ENCODE data around the gene GLTP. TPM values are rescaled to one million over a fixed set of nuclear protein-coding genes. Genes with fewer than 3 reads are reported as not detected.

GLTP gene
- total and polyA plus RNA-seq, 4 donors: 8.5 to 12.8 (median 8.7) TPM

DNA sequence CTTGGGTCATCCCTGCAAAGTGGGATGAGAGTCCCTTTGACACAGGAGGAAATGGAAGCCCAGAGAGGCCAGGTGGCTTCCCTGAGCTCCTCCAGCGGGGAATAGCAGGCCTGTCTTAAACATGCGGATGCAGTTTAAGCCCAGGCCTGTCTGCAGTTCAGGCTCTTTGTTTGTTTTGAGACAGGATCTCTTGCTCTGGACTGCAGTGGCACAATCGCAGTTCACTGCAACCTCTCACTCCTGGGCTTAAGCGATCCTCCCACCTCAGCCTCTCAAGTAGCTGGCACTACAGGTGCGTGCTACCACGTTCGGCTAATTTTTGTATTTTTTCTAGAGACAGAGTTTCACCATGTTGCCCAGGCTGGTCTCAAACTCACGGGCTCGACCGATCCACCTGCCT, 50.7 kb downstream of the GLTP start:
- 84% methylated on average over 10 of the region's 10 CpGs for WGBS
- no peaks in the 10 kb centered on the region for H3K9me3 ChIP-seq (ENCODE audit: control insufficient read depth in 4 of 4, low read length in 3 of 4)
- no peak overlapping the region for H3K4me3 ChIP-seq (ENCODE audit: low read depth in 1 of 3, low read length in 3 of 3)
- DNase-seq (ENCODE audit: low spot score): no peak
- H3K27me3 ChIP-seq (ENCODE audit: control insufficient read depth in 4 of 4, insufficient read depth in 4 of 4, low read length in 3 of 4): no peaks in the 10 kb centered on the region
- TF ChIP-seq RAD21 (IDR thresholded peaks at IDR 0.05) (no peak), NR2F2 (IDR thresholded peaks at IDR 0.05) (no peak), EGR1 (IDR thresholded peaks at IDR 0.05; ENCODE audit: low read depth in 2 of 2) (no peak), JUND (IDR thresholded peaks at IDR 0.05) (no peak), GABPA (IDR thresholded peaks at IDR 0.05 in 1 of 2, conservative IDR thresholded peaks at IDR 0.05 in 1 of 2) (no peak), FOXA1 (IDR thresholded peaks at IDR 0.05) (no peak), RXRA (IDR thresholded peaks at IDR 0.05) (no peak), HNF4G (IDR thresholded peaks at IDR 0.05) (no peak)
- TF ChIP-seq, protein P1, sequence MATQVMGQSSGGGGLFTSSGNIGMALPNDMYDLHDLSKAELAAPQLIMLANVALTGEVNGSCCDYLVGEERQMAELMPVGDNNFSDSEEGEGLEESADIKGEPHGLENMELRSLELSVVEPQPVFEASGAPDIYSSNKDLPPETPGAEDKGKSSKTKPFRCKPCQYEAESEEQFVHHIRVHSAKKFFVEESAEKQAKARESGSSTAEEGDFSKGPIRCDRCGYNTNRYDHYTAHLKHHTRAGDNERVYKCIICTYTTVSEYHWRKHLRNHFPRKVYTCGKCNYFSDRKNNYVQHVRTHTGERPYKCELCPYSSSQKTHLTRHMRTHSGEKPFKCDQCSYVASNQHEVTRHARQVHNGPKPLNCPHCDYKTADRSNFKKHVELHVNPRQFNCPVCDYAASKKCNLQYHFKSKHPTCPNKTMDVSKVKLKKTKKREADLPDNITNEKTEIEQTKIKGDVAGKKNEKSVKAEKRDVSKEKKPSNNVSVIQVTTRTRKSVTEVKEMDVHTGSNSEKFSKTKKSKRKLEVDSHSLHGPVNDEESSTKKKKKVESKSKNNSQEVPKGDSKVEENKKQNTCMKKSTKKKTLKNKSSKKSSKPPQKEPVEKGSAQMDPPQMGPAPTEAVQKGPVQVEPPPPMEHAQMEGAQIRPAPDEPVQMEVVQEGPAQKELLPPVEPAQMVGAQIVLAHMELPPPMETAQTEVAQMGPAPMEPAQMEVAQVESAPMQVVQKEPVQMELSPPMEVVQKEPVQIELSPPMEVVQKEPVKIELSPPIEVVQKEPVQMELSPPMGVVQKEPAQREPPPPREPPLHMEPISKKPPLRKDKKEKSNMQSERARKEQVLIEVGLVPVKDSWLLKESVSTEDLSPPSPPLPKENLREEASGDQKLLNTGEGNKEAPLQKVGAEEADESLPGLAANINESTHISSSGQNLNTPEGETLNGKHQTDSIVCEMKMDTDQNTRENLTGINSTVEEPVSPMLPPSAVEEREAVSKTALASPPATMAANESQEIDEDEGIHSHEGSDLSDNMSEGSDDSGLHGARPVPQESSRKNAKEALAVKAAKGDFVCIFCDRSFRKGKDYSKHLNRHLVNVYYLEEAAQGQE (IDR thresholded peaks at IDR 0.05): no peak
- TF ChIP-seq, protein P2, sequence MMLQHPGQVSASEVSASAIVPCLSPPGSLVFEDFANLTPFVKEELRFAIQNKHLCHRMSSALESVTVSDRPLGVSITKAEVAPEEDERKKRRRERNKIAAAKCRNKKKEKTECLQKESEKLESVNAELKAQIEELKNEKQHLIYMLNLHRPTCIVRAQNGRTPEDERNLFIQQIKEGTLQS (IDR thresholded peaks at IDR 0.05): no peak
- TF ChIP-seq, protein P3, sequence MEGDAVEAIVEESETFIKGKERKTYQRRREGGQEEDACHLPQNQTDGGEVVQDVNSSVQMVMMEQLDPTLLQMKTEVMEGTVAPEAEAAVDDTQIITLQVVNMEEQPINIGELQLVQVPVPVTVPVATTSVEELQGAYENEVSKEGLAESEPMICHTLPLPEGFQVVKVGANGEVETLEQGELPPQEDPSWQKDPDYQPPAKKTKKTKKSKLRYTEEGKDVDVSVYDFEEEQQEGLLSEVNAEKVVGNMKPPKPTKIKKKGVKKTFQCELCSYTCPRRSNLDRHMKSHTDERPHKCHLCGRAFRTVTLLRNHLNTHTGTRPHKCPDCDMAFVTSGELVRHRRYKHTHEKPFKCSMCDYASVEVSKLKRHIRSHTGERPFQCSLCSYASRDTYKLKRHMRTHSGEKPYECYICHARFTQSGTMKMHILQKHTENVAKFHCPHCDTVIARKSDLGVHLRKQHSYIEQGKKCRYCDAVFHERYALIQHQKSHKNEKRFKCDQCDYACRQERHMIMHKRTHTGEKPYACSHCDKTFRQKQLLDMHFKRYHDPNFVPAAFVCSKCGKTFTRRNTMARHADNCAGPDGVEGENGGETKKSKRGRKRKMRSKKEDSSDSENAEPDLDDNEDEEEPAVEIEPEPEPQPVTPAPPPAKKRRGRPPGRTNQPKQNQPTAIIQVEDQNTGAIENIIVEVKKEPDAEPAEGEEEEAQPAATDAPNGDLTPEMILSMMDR (IDR thresholded peaks at IDR 0.05; ENCODE audit: low read depth, low read length, missing input control): no peak
- H3K4me1 ChIP-seq (ENCODE audit: control insufficient read depth in 4 of 4, insufficient read depth in 4 of 4, low read length in 3 of 4): peaks cover 8 to 46% (median 40%) of the 10 kb centered on the region in 4 donors
- no peaks in the 10 kb centered on the region for H3K36me3 ChIP-seq (ENCODE audit: control insufficient read depth in 4 of 4, insufficient read depth in 3 of 4, low read depth in 1 of 4, low read length in 3 of 4)
- no peak overlapping the region for H3K9ac ChIP-seq (ENCODE audit: low read depth in 1 of 2, low read length in 2 of 2)
- peak overlapping the region in 1 of 2 donors; percentile 5 for H3K27ac ChIP-seq (ENCODE audit: low read depth in 1 of 2, low read length in 2 of 2)

DNA sequence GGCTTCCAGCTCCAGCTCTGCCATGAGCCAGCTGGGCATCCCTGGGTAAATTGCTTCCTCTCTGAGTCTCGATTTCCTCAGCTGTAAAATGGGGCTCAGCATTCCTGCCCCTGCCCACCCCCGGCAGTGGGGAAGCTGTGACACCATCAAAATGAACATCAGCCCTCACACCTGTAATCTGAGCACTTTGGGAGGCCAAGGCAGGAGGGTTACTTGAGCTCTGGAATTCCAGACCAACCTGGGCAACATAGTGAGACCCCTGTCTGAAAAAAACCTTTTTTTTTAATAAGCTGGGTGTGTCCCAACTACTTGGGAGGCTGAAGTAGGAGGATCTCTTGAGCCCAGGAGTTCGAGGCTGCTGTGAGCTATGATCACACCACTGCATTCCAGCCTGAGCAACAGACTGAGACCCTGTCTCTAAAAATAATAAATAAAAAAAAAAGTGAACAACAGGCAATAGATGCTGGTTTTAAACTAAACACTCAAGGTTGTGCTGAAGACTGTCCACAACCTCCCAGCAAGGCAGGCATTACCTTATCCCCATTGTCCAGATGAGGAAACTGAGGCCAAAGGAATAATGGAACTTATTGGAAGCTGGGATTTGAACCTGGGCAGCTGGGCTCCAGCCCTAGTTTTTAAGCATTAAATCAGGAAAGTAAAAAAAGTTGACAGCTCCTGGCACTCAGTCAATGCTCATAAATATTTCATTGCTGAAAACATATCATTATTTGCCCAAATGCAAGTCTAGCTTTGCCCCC, 51.4 kb downstream of the GLTP start:
- peak overlapping the region; percentile 53 to 74 for H3K27ac ChIP-seq (ENCODE audit: low read depth in 1 of 2, low read length in 2 of 2)
- H3K27me3 ChIP-seq (ENCODE audit: control insufficient read depth in 4 of 4, insufficient read depth in 4 of 4, low read length in 3 of 4): no peaks in the 10 kb centered on the region
- peaks cover 8 to 50% (median 42%) of the 10 kb centered on the region in 4 donors for H3K4me1 ChIP-seq (ENCODE audit: control insufficient read depth in 4 of 4, insufficient read depth in 4 of 4, low read length in 3 of 4)
- 80% methylated on average over 3 of the region's 3 CpGs for WGBS
- no peak for DNase-seq (ENCODE audit: low spot score)
- no peak overlapping the region for H3K9ac ChIP-seq (ENCODE audit: low read depth in 1 of 2, low read length in 2 of 2)
- no peaks in the 10 kb centered on the region for H3K36me3 ChIP-seq (ENCODE audit: control insufficient read depth in 4 of 4, insufficient read depth in 3 of 4, low read depth in 1 of 4, low read length in 3 of 4)
- H3K4me3 ChIP-seq (ENCODE audit: low read depth in 1 of 3, low read length in 3 of 3): no peak overlapping the region
- no peaks in the 10 kb centered on the region for H3K9me3 ChIP-seq (ENCODE audit: control insufficient read depth in 4 of 4, low read length in 3 of 4)
- TF ChIP-seq TAF1 (conservative IDR thresholded peaks at IDR 0.05): no peak
- TF ChIP-seq JUND (IDR thresholded peaks at IDR 0.05): no peak
- TF ChIP-seq YY1 (IDR thresholded peaks at IDR 0.05): no peak
- no peak for TF ChIP-seq FOXA2 (IDR thresholded peaks at IDR 0.05)
- TF ChIP-seq, protein P4, sequence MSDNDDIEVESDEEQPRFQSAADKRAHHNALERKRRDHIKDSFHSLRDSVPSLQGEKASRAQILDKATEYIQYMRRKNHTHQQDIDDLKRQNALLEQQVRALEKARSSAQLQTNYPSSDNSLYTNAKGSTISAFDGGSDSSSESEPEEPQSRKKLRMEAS (IDR thresholded peaks at IDR 0.05): no peak
- no peak for TF ChIP-seq GABPA (IDR thresholded peaks at IDR 0.05 in 1 of 2, conservative IDR thresholded peaks at IDR 0.05 in 1 of 2)
- no peak for TF ChIP-seq RXRA (IDR thresholded peaks at IDR 0.05)
- TF ChIP-seq, protein P1 (IDR thresholded peaks at IDR 0.05): no peak
- TF ChIP-seq HNF4G (IDR thresholded peaks at IDR 0.05): no peak
- TF ChIP-seq FOXA1 (IDR thresholded peaks at IDR 0.05): no peak
- TF ChIP-seq, protein P5, sequence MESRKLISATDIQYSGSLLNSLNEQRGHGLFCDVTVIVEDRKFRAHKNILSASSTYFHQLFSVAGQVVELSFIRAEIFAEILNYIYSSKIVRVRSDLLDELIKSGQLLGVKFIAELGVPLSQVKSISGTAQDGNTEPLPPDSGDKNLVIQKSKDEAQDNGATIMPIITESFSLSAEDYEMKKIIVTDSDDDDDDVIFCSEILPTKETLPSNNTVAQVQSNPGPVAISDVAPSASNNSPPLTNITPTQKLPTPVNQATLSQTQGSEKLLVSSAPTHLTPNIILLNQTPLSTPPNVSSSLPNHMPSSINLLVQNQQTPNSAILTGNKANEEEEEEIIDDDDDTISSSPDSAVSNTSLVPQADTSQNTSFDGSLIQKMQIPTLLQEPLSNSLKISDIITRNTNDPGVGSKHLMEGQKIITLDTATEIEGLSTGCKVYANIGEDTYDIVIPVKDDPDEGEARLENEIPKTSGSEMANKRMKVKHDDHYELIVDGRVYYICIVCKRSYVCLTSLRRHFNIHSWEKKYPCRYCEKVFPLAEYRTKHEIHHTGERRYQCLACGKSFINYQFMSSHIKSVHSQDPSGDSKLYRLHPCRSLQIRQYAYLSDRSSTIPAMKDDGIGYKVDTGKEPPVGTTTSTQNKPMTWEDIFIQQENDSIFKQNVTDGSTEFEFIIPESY (IDR thresholded peaks at IDR 0.05): no peak
- TF ChIP-seq SP1 (IDR thresholded peaks at IDR 0.05): no peak
- TF ChIP-seq NR2F2 (IDR thresholded peaks at IDR 0.05): no peak
